Astrocyte (in vitro differentiated cells and primary cell): ENCODE results near the gene TPPP2.

Source experiments
- CTCF ChIP-seq: IDR thresholded peaks from 2 replicates; pipeline ENCODE4 v1.5.1; 2011; ENCODE audit warnings: low read depth, mild to moderate bottlenecking, inconsistent platforms, low read length, moderate library complexity; ENCODE audit not compliant: insufficient read depth
- EZH2 ChIP-seq: IDR thresholded peaks from 2 replicates; pipeline ENCODE4 v1.6.1; 2012; ENCODE audit warnings: mild to moderate bottlenecking, low read length, inconsistent platforms; ENCODE audit not compliant: insufficient read depth

DNA sequence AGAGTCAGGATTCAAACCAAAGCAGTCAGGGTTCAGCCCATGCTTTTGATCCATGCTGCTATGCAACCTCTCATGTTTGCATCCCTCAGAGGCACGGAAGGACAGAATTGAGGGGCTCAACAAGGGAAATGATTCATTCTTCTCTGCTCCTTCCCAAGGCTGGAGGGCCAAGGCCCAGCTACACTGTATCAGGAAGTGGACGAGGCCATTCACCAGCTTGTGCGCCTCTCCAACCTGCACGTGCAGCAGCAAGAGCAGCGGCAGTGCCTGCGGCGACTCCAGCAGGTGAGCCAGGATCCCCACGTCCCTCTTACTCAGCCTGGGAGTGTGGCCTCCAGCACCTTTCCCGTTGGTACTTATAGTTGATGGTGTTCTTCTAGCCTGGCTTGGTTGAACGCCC is 48.7 kb downstream of the TPPP2 start:
- no peak for TF ChIP-seq CTCF
- TF ChIP-seq EZH2 = no peak
